GM23338 (cell line): ENCODE measurements around the gene CYP20A1. TPM values are rescaled to one million over a fixed set of nuclear protein-coding genes. Genes with fewer than 3 reads are reported as not detected.

Experiments
- CREB1 ChIP-seq: fragments of 250-450 bp; sonication (Bioruptor Pico); IDR thresholded peaks from 2 replicates; pipeline ENCODE4 v1.5.0; 2020; ENCODE audit warnings: low read depth, mild to moderate bottlenecking, moderate library complexity
- EZH2phosphoT487 ChIP-seq: fragments of 200-600 bp; sonication (generic); IDR thresholded peaks from one replicate; pipeline ENCODE4 v1.8.1; 2018; ENCODE audit warnings: antibody characterized with exemption; ENCODE audit not compliant: unreplicated experiment
- JUNB ChIP-seq: IDR thresholded peaks from one replicate; pipeline ENCODE4 v1.6.1; 2016; ENCODE audit warnings: antibody characterized with exemption; ENCODE audit not compliant: unreplicated experiment
- NANOG ChIP-seq: IDR thresholded peaks from 2 replicates; pipeline ENCODE4 v1.6.1; 2016; ENCODE audit warnings: antibody characterized with exemption, borderline replicate concordance
- POLR2AphosphoS5 ChIP-seq: IDR thresholded peaks from 2 replicates; pipeline ENCODE4 v1.6.1; 2016; ENCODE audit warnings: antibody characterized with exemption, low read depth
- STAT1 ChIP-seq: IDR thresholded peaks from one replicate; pipeline ENCODE4 v1.6.1; 2016; ENCODE audit warnings: antibody characterized with exemption; ENCODE audit not compliant: unreplicated experiment
- ZNF114 ChIP-seq: fragments of 250-450 bp; sonication (Bioruptor Pico); IDR thresholded peaks from 2 replicates; pipeline ENCODE4 v1.5.0; 2020; ENCODE audit warnings: mild to moderate bottlenecking, moderate library complexity
- ZNF331 ChIP-seq: fragments of 250-450 bp; sonication (Bioruptor Pico); IDR thresholded peaks from 2 replicates; pipeline ENCODE4 v1.5.0; 2020; ENCODE audit warnings: low read depth, mild to moderate bottlenecking, moderate library complexity
- polyA plus RNA-seq: library from polyadenylated mRNA; unstranded; fragments of >200 nt; fragmentation: Nextera tagmentation; extraction: Ambion mirVana; gene quantifications from 2 replicates; pipeline ENCODE4 v1.2.1, GENCODE V29; 2016
- small RNA-seq: library from RNA; depleted of rRNA; stranded (forward); fragments of <200 nt; gene quantifications from one replicate; pipeline ENCODE3, GENCODE V24; 2014; ENCODE audit warnings: low replicate concordance
- total RNA-seq: library from RNA; depleted of rRNA; stranded (reverse); fragments of >200 nt; shearing (Covaris generic); gene quantifications from 2 replicates; pipeline ENCODE4 v1.2.3, GENCODE V29; 2014; rRNA removed
- TF ChIP-seq, protein P1 (sequence below): fragments of 250-450 bp; sonication (Bioruptor Pico); IDR thresholded peaks from 2 replicates; pipeline ENCODE4 v1.5.0; 2020; ENCODE audit warnings: mild to moderate bottlenecking, moderate library complexity
- TF ChIP-seq, protein P2 (sequence below), 2 experiments: fragments of 200-600 bp in 1 of 2; sonication (generic) in 1 of 2; conservative IDR thresholded peaks; 2 replicates each; pipeline versions ENCODE4 v1.5.1 to v1.6.1; 2016 to 2017; ENCODE audit warnings: antibody characterized with exemption in 2 of 2, low read depth in 2 of 2, mild to moderate bottlenecking in 2 of 2, moderate library complexity in 1 of 2

Gene CYP20A1
- total and polyA plus RNA-seq, 2 experiments from 2014 or later: 17.0 to 21.0 TPM

DNA sequence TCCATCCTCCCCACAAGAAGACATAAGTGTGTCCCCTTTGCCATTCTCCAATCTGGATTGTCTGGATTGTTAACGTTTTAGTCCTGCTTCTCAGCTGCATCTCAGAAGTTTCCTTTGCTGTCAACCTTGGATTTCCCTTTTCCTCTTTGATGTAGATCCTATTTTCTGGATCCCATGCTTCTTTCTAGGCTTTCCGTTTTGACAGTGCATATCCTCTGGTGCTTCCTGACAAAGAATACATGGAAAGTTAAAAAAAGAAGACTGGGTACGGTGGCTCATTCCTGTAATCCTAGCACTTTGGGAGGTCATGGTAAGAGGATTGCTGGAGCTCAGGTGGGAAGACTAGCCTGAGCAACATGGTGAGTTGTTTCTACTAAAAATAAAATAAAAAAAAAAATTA lies 116.1 kb downstream of the CYP20A1 start (continued):
- TF ChIP-seq, protein P1, sequence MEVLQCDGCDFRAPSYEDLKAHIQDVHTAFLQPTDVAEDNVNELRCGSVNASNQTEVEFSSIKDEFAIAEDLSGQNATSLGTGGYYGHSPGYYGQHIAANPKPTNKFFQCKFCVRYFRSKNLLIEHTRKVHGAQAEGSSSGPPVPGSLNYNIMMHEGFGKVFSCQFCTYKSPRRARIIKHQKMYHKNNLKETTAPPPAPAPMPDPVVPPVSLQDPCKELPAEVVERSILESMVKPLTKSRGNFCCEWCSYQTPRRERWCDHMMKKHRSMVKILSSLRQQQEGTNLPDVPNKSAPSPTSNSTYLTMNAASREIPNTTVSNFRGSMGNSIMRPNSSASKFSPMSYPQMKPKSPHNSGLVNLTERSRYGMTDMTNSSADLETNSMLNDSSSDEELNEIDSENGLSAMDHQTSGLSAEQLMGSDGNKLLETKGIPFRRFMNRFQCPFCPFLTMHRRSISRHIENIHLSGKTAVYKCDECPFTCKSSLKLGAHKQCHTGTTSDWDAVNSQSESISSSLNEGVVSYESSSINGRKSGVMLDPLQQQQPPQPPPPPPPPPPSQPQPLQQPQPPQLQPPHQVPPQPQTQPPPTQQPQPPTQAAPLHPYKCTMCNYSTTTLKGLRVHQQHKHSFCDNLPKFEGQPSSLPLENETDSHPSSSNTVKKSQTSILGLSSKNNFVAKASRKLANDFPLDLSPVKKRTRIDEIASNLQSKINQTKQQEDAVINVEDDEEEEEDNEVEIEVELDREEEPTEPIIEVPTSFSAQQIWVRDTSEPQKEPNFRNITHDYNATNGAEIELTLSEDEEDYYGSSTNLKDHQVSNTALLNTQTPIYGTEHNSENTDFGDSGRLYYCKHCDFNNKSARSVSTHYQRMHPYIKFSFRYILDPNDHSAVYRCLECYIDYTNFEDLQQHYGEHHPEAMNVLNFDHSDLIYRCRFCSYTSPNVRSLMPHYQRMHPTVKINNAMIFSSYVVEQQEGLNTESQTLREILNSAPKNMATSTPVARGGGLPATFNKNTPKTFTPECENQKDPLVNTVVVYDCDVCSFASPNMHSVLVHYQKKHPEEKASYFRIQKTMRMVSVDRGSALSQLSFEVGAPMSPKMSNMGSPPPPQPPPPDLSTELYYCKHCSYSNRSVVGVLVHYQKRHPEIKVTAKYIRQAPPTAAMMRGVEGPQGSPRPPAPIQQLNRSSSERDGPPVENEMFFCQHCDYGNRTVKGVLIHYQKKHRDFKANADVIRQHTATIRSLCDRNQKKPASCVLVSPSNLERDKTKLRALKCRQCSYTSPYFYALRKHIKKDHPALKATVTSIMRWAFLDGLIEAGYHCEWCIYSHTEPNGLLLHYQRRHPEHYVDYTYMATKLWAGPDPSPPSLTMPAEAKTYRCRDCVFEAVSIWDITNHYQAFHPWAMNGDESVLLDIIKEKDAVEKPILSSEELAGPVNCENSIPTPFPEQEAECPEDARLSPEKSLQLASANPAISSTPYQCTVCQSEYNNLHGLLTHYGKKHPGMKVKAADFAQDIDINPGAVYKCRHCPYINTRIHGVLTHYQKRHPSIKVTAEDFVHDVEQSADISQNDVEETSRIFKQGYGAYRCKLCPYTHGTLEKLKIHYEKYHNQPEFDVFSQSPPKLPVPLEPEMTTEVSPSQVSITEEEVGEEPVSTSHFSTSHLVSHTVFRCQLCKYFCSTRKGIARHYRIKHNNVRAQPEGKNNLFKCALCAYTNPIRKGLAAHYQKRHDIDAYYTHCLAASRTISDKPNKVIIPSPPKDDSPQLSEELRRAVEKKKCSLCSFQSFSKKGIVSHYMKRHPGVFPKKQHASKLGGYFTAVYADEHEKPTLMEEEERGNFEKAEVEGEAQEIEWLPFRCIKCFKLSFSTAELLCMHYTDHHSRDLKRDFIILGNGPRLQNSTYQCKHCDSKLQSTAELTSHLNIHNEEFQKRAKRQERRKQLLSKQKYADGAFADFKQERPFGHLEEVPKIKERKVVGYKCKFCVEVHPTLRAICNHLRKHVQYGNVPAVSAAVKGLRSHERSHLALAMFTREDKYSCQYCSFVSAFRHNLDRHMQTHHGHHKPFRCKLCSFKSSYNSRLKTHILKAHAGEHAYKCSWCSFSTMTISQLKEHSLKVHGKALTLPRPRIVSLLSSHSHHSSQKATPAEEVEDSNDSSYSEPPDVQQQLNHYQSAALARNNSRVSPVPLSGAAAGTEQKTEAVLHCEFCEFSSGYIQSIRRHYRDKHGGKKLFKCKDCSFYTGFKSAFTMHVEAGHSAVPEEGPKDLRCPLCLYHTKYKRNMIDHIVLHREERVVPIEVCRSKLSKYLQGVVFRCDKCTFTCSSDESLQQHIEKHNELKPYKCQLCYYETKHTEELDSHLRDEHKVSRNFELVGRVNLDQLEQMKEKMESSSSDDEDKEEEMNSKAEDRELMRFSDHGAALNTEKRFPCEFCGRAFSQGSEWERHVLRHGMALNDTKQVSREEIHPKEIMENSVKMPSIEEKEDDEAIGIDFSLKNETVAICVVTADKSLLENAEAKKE (CRISPR knock-in tag): no peak
- no peak for TF ChIP-seq EZH2phosphoT487
- TF ChIP-seq CREB1: no peak
- TF ChIP-seq POLR2AphosphoS5: no peak
- TF ChIP-seq ZNF114: no peak
- TF ChIP-seq STAT1: no peak
- TF ChIP-seq JUNB: no peak
- TF ChIP-seq, protein P2, sequence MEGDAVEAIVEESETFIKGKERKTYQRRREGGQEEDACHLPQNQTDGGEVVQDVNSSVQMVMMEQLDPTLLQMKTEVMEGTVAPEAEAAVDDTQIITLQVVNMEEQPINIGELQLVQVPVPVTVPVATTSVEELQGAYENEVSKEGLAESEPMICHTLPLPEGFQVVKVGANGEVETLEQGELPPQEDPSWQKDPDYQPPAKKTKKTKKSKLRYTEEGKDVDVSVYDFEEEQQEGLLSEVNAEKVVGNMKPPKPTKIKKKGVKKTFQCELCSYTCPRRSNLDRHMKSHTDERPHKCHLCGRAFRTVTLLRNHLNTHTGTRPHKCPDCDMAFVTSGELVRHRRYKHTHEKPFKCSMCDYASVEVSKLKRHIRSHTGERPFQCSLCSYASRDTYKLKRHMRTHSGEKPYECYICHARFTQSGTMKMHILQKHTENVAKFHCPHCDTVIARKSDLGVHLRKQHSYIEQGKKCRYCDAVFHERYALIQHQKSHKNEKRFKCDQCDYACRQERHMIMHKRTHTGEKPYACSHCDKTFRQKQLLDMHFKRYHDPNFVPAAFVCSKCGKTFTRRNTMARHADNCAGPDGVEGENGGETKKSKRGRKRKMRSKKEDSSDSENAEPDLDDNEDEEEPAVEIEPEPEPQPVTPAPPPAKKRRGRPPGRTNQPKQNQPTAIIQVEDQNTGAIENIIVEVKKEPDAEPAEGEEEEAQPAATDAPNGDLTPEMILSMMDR (conservative IDR thresholded peaks at IDR 0.05; ENCODE audit: low read depth in 2 of 2): no peak
- no peak for TF ChIP-seq ZNF331 (CRISPR knock-in tag)
- no peak for TF ChIP-seq NANOG

Small RNA genes lying within 50 kb of the gene (small RNA-seq; reads per million reads assigned to genes)
- gene RN7SL670P: not detected

Other genes starting within 250 kb of the CYP20A1 start
- 11.6 and 13.3 TPM in 2 replicates for gene NBEAL1, start 224.1 kb upstream of the CYP20A1 start, total RNA-seq
- 17.6 and 21.8 TPM in 2 replicates for gene NBEAL1, start 224.1 kb upstream of the CYP20A1 start, polyA plus RNA-seq
- 94.3 and 114 TPM in 2 replicates for gene ABI2, start 89.4 kb downstream of the CYP20A1 start, total RNA-seq
- gene ABI2, start 89.4 kb downstream of the CYP20A1 start, polyA plus RNA-seq: 37.2 and 46.5 TPM in 2 replicates